ENCODE data around the gene TSPAN9.

The TSPAN9 gene

GRCh38 chr12:3228552-3228951, 151.4 kb downstream of the TSPAN9 start:
- in situ Hi-C loops (cut with HindIII; ENCODE audit: low pct_ligation_motif_present, low sequenced_read_pairs), result no loop called here
- H3K27me3 ChIP-seq (replicated peaks), result no peaks in the 10 kb centered on the region

DNA sequence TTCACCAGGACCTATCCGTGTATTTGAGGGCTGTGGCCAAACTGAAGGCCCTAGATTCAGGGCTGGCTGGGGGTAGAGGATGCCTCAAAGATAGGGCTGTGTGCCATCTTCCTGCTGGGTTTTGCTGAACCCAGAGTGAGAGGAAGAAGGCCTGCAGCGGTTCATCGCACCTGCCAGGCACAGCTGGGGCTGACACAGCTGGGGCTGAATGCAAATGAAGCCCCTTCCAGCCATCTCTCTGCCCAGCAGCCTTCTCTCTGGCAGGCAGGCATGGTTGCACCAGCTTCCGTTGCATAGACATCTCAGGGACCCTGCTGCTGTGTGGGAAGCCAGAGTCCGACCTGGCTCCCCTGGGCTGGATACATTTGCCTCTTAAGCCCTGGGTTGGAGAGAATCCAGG, 152.4 kb downstream of the TSPAN9 start:
- no peak overlapping the region for H3K27ac ChIP-seq
- no peaks in the 10 kb centered on the region for H3K36me3 ChIP-seq (replicated peaks)
- H3K4me3 ChIP-seq (ENCODE audit: low read depth, low read length), result no peak overlapping the region
- DNase-seq, result no peak
- TF ChIP-seq, protein P1, sequence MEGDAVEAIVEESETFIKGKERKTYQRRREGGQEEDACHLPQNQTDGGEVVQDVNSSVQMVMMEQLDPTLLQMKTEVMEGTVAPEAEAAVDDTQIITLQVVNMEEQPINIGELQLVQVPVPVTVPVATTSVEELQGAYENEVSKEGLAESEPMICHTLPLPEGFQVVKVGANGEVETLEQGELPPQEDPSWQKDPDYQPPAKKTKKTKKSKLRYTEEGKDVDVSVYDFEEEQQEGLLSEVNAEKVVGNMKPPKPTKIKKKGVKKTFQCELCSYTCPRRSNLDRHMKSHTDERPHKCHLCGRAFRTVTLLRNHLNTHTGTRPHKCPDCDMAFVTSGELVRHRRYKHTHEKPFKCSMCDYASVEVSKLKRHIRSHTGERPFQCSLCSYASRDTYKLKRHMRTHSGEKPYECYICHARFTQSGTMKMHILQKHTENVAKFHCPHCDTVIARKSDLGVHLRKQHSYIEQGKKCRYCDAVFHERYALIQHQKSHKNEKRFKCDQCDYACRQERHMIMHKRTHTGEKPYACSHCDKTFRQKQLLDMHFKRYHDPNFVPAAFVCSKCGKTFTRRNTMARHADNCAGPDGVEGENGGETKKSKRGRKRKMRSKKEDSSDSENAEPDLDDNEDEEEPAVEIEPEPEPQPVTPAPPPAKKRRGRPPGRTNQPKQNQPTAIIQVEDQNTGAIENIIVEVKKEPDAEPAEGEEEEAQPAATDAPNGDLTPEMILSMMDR (IDR thresholded peaks at IDR 0.05; ENCODE audit: low read depth, low read length, missing control alignments), result no peak
- in situ Hi-C loops (cut with HindIII; ENCODE audit: low pct_ligation_motif_present, low sequenced_read_pairs), result no loop called here
- H3K27me3 ChIP-seq (replicated peaks), result no peaks in the 10 kb centered on the region

More at GRCh38 chr12:3228552-3228951, 151.4 kb downstream of the TSPAN9 start:
- Histone ChIP-seq H3K27ac (no peak overlapping the region), H3K4me3 (ENCODE audit: low read depth, low read length) (no peak overlapping the region), H3K36me3 (replicated peaks) (no peaks in the 10 kb centered on the region)
- no peak for DNase-seq
- TF ChIP-seq, protein P1 (IDR thresholded peaks at IDR 0.05; ENCODE audit: low read depth, low read length, missing control alignments), result no peak

- no peaks in the 10 kb centered on the region for H3K36me3 ChIP-seq (replicated peaks)
- no peak for DNase-seq
- no peak overlapping the region for H3K4me3 ChIP-seq (ENCODE audit: low read depth, low read length)
- no peak overlapping the region for H3K27ac ChIP-seq
- no peaks in the 10 kb centered on the region for H3K27me3 ChIP-seq (replicated peaks)
- in situ Hi-C loops (cut with HindIII; ENCODE audit: low pct_ligation_motif_present, low sequenced_read_pairs), result no loop called here
- TF ChIP-seq, protein P1 (IDR thresholded peaks at IDR 0.05; ENCODE audit: low read depth, low read length, missing control alignments), result no peak
These were observed 153.7 kb downstream of the TSPAN9 start for GRCh38 chr12:3230758-3231375.

- DNase-seq, result no peak
- Histone ChIP-seq H3K27ac (no peak overlapping the region), H3K4me3 (ENCODE audit: low read depth, low read length) (no peak overlapping the region)
These were observed 154.3 kb downstream of the TSPAN9 start for GRCh38 chr12:3231399-3231876.

GRCh38 chr12:3233797-3234196, 156.6 kb downstream of the TSPAN9 start:
- in situ Hi-C loops (cut with HindIII; ENCODE audit: low pct_ligation_motif_present, low sequenced_read_pairs), result no loop called here

More at GRCh38 chr12:3231399-3231876, 154.3 kb downstream of the TSPAN9 start:
- in situ Hi-C loops (cut with HindIII; ENCODE audit: low pct_ligation_motif_present, low sequenced_read_pairs), result no loop called here
- no peaks in the 10 kb centered on the region for H3K27me3 ChIP-seq (replicated peaks)
- TF ChIP-seq, protein P1 (IDR thresholded peaks at IDR 0.05; ENCODE audit: low read depth, low read length, missing control alignments), result no peak
- no peaks in the 10 kb centered on the region for H3K36me3 ChIP-seq (replicated peaks)

More at GRCh38 chr12:3233797-3234196, 156.6 kb downstream of the TSPAN9 start:
- TF ChIP-seq, protein P1 (IDR thresholded peaks at IDR 0.05; ENCODE audit: low read depth, low read length, missing control alignments), result no peak
- Histone ChIP-seq H3K36me3 (replicated peaks) (no peaks in the 10 kb centered on the region), H3K4me3 (ENCODE audit: low read depth, low read length) (no peak overlapping the region), H3K27ac (no peak overlapping the region), H3K27me3 (replicated peaks) (no peaks in the 10 kb centered on the region)
- no peak for DNase-seq

Measured in brain microvascular endothelial cell (primary cell).